Body of pancreas (tissue), 4 donors: Measurements from ENCODE around the gene IFT22. TPM values are rescaled to one million over a fixed set of nuclear protein-coding genes. Genes with fewer than 3 reads are reported as not detected.

Source experiments
- ATAC-seq: fragments of 150-250 bp; one replicate; pipeline ENCODE4 v1.9.1; 2016
- DNase-seq, 4 donors: peaks; one replicate each; pipeline ENCODE4 v3.0.0-alpha.2; 2019
- H3K27ac ChIP-seq, 4 donors: fragments of 200-600 bp; sonication (generic); 1 replicate in 3 of 4; 2 replicates in 1 of 4; pipeline versions ENCODE4 v1.5.1 to v1.6.1; 2016 to 2019; ENCODE audit warnings: mild to moderate bottlenecking in 1 of 4, mixed read lengths in 1 of 4, moderate library complexity in 1 of 4
- H3K27me3 ChIP-seq, 2 donors: fragments of 200-600 bp; sonication (generic); one replicate each; pipeline ENCODE4 v1.6.0; 2016; ENCODE audit warnings: mild to moderate bottlenecking in 1 of 2
- H3K36me3 ChIP-seq, 2 donors: fragments of 200-600 bp; sonication (generic); replicated peaks in 1 of 2; 2 replicates each; pipeline ENCODE4 v1.5.1; 2016; ENCODE audit warnings: low read depth in 2 of 2; ENCODE audit not compliant: insufficient read depth in 1 of 2
- H3K4me1 ChIP-seq: fragments of 200-600 bp; sonication (generic); one replicate; pipeline ENCODE4 v1.6.0; 2016
- H3K4me3 ChIP-seq, 2 donors: fragments of 200-600 bp; sonication (generic); 1 replicate in 1 of 2; 2 replicates in 1 of 2; pipeline ENCODE4 v1.5.1; 2016 to 2019
- H3K9me3 ChIP-seq, 3 donors: fragments of 200-600 bp; sonication (generic); 1 replicate in 2 of 3; 2 replicates in 1 of 3; pipeline ENCODE4 v1.5.1; 2016
- POLR2A ChIP-seq, 3 donors: fragments of 450-650 bp; IDR thresholded peaks; one replicate each; pipeline ENCODE4 v1.6.1; 2016; ENCODE audit warnings: antibody characterized with exemption in 3 of 3, mild to moderate bottlenecking in 2 of 3
- WGBS, 2 donors: methylation state at CpG; one replicate each; pipeline ENCODE4 v1.1.5; 2017; 5-methylcytosine and 5-hydroxymethylcytosine counted together
- intact Hi-C: fragments of 100-400 bp; cut with DNase I; formaldehyde crosslinking; loops from one replicate; pipeline ENCODE4 v1.15.1; 2023
- total RNA-seq, 2 donors: library from RNA; depleted of rRNA; stranded (reverse); fragments of >200 nt; gene quantifications; one replicate each; pipeline ENCODE4 v1.1.0, GENCODE V29; 2016
- TF ChIP-seq, protein P1 (sequence below), 7 experiments: fragments of 450-650 bp in 4 of 7; fragments of 200-600 bp in 3 of 7; sonication (generic) in 3 of 7; IDR thresholded peaks; one replicate each; pipeline ENCODE4 v1.5.1; 2016 to 2019; ENCODE audit warnings: antibody characterized with exemption in 7 of 7

Gene IFT22
- total RNA-seq, 2 donors from 2014 or later: 18.7 to 31.0 TPM

DNA sequence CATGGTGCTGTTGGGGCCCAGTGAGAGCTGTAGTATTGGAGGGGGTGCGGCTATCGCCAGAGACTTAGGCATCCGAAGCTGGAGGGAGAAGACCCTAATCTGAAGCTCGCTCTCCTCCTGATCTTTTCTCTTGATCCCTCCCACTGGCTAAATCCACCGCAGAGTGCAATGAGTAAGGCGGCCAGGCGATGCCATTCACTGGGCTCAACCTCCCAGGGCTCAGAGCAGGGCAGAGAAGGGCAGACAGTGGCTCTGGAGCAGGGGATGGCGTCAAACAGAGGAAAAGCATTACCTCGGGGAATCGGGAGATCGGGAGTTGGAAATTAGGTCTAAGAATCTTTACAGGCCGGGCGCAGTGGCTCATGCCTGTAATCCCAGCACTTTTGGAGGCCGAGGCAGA is 18.8 kb upstream of the IFT22 start:
- no peak for DNase-seq

DNA sequence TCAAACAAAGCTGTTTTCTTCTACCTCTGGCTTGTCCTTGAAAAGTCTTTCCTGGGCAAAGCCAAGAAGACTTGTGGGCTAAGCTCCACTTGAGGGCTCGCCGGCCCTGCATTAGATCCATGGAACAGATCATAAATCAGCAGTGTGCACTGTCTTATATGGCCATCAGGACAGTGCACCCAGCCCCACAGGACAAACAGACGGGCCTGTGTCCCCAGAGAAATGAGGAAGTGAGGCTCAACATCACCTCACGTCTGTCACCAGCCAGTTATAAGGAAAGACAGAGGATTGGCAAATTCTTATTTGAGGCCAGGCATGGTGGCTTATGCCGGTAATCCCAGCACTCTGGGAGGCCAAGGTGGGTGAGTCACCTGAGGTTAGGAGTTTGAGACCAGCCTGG is 12.3 kb upstream of the IFT22 start:
- Histone ChIP-seq H3K27me3 (no peaks in the 10 kb centered on the region), H3K36me3 (no peaks in the 10 kb centered on the region), H3K27ac (no peak overlapping the region), H3K4me3 (no peak overlapping the region), H3K4me1 (no peaks in the 10 kb centered on the region), H3K9me3 (no peaks in the 10 kb centered on the region)
- no peak for TF ChIP-seq POLR2A (IDR thresholded peaks at IDR 0.05)
- TF ChIP-seq, protein P1, sequence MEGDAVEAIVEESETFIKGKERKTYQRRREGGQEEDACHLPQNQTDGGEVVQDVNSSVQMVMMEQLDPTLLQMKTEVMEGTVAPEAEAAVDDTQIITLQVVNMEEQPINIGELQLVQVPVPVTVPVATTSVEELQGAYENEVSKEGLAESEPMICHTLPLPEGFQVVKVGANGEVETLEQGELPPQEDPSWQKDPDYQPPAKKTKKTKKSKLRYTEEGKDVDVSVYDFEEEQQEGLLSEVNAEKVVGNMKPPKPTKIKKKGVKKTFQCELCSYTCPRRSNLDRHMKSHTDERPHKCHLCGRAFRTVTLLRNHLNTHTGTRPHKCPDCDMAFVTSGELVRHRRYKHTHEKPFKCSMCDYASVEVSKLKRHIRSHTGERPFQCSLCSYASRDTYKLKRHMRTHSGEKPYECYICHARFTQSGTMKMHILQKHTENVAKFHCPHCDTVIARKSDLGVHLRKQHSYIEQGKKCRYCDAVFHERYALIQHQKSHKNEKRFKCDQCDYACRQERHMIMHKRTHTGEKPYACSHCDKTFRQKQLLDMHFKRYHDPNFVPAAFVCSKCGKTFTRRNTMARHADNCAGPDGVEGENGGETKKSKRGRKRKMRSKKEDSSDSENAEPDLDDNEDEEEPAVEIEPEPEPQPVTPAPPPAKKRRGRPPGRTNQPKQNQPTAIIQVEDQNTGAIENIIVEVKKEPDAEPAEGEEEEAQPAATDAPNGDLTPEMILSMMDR (IDR thresholded peaks at IDR 0.05): no peak
- WGBS, 2 donors: 57 to 63% methylated on average over 4 to 5 of the region's 5 CpGs
- ATAC-seq (no peak), DNase-seq (no peak)
- intact Hi-C loops: no loop called here

More for the DNA sequence above, 18.8 kb upstream of the IFT22 start:
- H3K4me3 ChIP-seq: no peak overlapping the region
- WGBS, 2 donors: 77 to 87% methylated on average over 13 to 14 of the region's 14 CpGs
- no peaks in the 10 kb centered on the region for H3K9me3 ChIP-seq
- ATAC-seq: no peak
- H3K27ac ChIP-seq: no peak overlapping the region
- no peaks in the 10 kb centered on the region for H3K4me1 ChIP-seq
- intact Hi-C loops: no loop called here
- H3K27me3 ChIP-seq: no peaks in the 10 kb centered on the region
- no peak for TF ChIP-seq POLR2A (IDR thresholded peaks at IDR 0.05)
- TF ChIP-seq, protein P1 (IDR thresholded peaks at IDR 0.05): no peak
- H3K36me3 ChIP-seq: no peaks in the 10 kb centered on the region

DNA sequence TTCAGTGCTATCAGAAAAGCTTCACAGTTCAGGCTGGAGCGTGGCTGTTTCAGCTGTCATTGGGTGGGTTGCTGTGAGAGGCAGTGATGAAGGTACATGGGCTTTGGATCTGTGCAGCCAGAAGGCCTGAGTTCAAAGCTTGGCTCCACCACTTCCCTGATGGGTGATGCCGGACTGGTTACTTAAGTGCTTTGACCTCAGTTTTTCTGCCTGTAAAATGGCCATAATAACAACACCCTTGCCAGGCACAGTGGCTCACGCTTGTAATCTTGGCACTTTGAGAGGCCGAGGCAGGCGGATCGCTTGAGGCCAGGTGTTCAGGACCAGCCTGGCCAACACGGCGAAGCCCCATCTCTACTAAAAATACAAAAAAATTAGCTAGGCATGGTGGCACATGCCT is 10.4 kb upstream of the IFT22 start:
- no peaks in the 10 kb centered on the region for H3K9me3 ChIP-seq
- DNase-seq: no peak
- whole genome bisulfite sequencing, 2 donors: 57 to 90% methylated on average over 3 to 8 of the region's 8 CpGs
- no peaks in the 10 kb centered on the region for H3K36me3 ChIP-seq
- H3K27ac ChIP-seq: no peak overlapping the region
- no peak for ATAC-seq
- H3K4me1 ChIP-seq: no peaks in the 10 kb centered on the region
- H3K27me3 ChIP-seq: no peaks in the 10 kb centered on the region
- TF ChIP-seq POLR2A (IDR thresholded peaks at IDR 0.05): no peak
- TF ChIP-seq, protein P1 (IDR thresholded peaks at IDR 0.05): no peak
- H3K4me3 ChIP-seq: no peak overlapping the region
- intact Hi-C loops: no loop called here

DNA sequence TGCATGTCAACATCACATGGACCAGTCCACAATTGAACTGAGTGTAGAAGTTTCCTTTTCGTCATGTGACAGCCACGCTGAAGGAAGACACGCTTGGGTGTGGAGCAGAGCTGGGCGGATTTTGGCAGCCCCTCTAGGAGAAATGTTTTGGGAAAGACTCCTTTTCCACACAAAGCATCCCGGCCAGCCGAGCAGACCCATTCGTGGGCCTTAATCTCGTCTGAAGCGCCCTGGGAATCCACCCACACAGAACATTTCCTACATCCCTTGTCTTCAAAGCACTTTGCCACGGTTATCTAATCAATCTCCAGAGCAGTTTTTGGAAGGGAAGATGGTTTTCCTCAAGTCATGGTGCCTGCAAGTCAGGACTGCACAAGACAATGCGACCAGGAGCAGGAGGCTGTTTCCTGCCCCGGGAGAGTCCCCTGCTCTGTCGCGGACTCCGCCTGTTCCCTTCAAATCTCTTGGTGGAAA is 8.4 kb upstream of the IFT22 start:
- intact Hi-C loops: no loop called here
- Histone ChIP-seq H3K9me3 (no peaks in the 10 kb centered on the region), H3K27me3 (no peaks in the 10 kb centered on the region), H3K4me1 (no peaks in the 10 kb centered on the region), H3K27ac (no peak overlapping the region), H3K36me3 (no peaks in the 10 kb centered on the region), H3K4me3 (no peak overlapping the region)
- ATAC-seq (no peak), DNase-seq (no peak)
- TF ChIP-seq, protein P1 (IDR thresholded peaks at IDR 0.05): no peak
- TF ChIP-seq POLR2A (IDR thresholded peaks at IDR 0.05): no peak
- WGBS, 2 donors: 60 to 63% methylated on average over 14 to 15 of the region's 15 CpGs

DNA sequence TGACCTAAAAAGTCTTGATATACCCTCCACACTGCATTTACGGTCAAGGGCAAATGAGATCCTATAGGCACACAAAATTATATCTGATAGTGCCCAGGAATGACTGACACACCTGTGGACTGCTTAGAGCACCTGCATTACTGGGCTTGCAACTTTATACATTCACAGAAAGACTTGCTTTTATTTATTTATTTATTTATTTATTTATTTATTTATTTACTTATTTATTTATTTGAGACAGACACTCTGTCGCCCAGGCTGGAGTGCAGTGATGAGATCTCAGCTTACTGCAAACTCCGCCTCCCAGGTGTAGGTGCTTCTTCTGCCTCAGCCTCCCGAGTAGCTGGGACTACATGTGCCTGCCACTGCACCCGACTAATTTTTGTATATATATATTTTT is 6.5 kb upstream of the IFT22 start:
- no peak overlapping the region for H3K4me3 ChIP-seq
- H3K9me3 ChIP-seq: no peaks in the 10 kb centered on the region
- no peak overlapping the region for H3K27ac ChIP-seq
- H3K36me3 ChIP-seq: no peaks in the 10 kb centered on the region
- 77 to 83% methylated on average over 5 of the region's 5 CpGs for WGBS, 2 donors
- DNase-seq (no peak), ATAC-seq (no peak)
- no peaks in the 10 kb centered on the region for H3K4me1 ChIP-seq
- TF ChIP-seq, protein P1 (IDR thresholded peaks at IDR 0.05): no peak
- TF ChIP-seq POLR2A (IDR thresholded peaks at IDR 0.05): no peak
- intact Hi-C loops: no loop called here
- no peaks in the 10 kb centered on the region for H3K27me3 ChIP-seq
